Measurements from ENCODE around the gene MLH3.

GRCh38 chr14:75067212-75067611 is 15.9 kb upstream of the MLH3 start:
- no peak for TF ChIP-seq CTCF (conservative IDR thresholded peaks at IDR 0.05; ENCODE audit: low read length)
- TF ChIP-seq EZH2phosphoT487 (IDR thresholded peaks at IDR 0.05; ENCODE audit: borderline replicate concordance, low read depth, low read length) = no peak

Data from OCI-LY7 (cell line).